ENCODE results near the gene KIF19. TPM values are rescaled to one million over a fixed set of nuclear protein-coding genes. Genes with fewer than 3 reads are reported as not detected.

The KIF19 gene
- total RNA-seq, 3 donors from 2014 or later: 0.73 to 7.4 (median 2.4) TPM

DNA sequence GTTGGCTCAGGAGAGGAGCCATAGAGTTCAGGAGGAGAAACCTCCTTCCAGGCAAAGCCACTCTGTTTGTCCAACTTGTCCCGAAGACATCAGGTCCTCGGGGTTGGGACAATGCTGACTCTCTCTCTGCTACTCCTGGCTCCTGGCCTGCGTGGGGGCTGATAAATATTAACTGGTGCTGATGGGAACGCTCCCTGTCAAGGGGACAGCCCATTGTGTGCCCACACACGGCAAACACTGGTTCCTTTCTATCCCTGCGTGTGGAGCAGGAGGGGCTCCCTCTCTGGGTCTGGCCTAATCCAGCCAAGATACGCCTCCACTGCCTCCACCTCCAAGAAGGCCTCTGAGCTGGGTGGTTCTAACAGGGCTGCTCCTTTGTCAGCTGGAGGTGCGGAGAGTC is 4.4 kb downstream of the KIF19 start:
- intact Hi-C loops (cut with DNase I, micrococcal nuclease): no loop called here
- DNase-seq: no peak
- TF ChIP-seq, protein P1, sequence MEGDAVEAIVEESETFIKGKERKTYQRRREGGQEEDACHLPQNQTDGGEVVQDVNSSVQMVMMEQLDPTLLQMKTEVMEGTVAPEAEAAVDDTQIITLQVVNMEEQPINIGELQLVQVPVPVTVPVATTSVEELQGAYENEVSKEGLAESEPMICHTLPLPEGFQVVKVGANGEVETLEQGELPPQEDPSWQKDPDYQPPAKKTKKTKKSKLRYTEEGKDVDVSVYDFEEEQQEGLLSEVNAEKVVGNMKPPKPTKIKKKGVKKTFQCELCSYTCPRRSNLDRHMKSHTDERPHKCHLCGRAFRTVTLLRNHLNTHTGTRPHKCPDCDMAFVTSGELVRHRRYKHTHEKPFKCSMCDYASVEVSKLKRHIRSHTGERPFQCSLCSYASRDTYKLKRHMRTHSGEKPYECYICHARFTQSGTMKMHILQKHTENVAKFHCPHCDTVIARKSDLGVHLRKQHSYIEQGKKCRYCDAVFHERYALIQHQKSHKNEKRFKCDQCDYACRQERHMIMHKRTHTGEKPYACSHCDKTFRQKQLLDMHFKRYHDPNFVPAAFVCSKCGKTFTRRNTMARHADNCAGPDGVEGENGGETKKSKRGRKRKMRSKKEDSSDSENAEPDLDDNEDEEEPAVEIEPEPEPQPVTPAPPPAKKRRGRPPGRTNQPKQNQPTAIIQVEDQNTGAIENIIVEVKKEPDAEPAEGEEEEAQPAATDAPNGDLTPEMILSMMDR (IDR thresholded peaks at IDR 0.05): no peak
- Histone ChIP-seq H3K4me1 (ENCODE audit: low read depth) (peaks cover 9% of the 10 kb centered on the region), H3K4me3 (no peak overlapping the region), H3K36me3 (ENCODE audit: low read depth) (no peaks in the 10 kb centered on the region), H3K9me3 (no peaks in the 10 kb centered on the region)
- ATAC-seq: no peak

DNA sequence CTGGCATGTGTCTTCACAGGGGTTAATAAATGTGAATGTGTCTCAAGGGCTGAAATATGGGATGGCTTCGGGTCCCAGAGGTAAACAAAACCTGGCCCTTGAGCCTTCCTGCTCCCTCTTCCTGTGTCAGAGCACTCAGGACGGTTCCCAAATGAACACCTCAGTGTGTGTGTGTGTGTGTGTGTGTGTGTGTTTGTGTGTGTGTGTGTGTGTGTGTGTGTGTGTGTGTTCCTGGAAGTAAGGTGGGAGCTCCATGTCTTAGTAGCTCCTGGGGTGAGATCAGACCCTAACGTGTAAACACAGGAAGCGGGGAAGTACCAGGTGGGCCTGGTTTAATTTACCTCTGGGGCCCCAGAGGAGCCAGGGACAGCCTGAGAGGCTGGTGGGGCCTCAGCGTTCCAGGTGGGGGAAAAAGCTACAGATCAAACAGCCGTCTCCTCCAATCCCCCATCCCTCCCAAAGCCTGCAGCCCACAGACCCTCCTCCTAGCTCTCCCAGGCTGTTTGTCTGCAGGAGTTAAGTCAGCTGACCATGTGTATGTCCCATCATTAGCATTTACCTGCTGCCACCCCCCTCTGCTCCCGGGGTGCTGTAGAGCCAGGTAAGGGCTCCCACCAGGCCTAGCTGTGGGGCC is 6.1 kb downstream of the KIF19 start:
- Histone ChIP-seq H3K4me3 (no peak overlapping the region), H3K4me1 (ENCODE audit: low read depth) (no peaks in the 10 kb centered on the region), H3K9me3 (no peaks in the 10 kb centered on the region), H3K36me3 (ENCODE audit: low read depth) (no peaks in the 10 kb centered on the region)
- intact Hi-C loops (cut with DNase I, micrococcal nuclease): no loop called here
- DNase-seq (no peak), ATAC-seq (no peak)
- TF ChIP-seq, protein P1 (IDR thresholded peaks at IDR 0.05): no peak

DNA sequence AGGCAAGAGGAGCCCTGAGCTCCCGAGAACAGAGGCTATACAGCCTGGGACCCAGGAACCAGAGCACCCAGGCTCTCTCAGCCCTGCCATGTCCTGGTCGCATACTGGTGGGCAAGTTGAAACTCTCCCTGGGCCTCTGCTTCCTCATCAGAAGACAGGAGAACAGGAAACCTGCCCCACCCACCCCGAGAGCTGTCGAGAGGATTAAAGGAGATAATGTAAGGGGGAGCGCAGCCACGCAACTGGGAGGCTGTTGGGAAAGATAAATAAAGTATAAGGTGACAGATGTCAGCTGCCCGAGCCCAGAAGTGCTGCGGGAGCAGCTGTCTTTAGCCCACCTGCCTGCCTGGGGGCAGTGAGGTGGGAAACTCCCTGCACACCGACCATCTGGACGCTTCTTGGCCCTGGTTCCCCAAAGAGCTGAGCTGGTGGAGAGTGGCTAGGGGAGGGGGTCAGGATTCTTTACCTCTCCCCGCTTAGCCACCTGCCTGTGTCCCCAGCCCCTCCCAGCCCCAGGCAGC is 6.8 kb downstream of the KIF19 start:
- Histone ChIP-seq H3K4me1 (ENCODE audit: low read depth) (no peaks in the 10 kb centered on the region), H3K36me3 (ENCODE audit: low read depth) (no peaks in the 10 kb centered on the region), H3K4me3 (no peak overlapping the region), H3K9me3 (no peaks in the 10 kb centered on the region)
- intact Hi-C loops (cut with DNase I, micrococcal nuclease): no loop called here
- TF ChIP-seq, protein P1 (IDR thresholded peaks at IDR 0.05): no peak
- ATAC-seq (peak; percentile 55), DNase-seq (peak in 2 of 3 donors; percentile 45 to 49)

DNA sequence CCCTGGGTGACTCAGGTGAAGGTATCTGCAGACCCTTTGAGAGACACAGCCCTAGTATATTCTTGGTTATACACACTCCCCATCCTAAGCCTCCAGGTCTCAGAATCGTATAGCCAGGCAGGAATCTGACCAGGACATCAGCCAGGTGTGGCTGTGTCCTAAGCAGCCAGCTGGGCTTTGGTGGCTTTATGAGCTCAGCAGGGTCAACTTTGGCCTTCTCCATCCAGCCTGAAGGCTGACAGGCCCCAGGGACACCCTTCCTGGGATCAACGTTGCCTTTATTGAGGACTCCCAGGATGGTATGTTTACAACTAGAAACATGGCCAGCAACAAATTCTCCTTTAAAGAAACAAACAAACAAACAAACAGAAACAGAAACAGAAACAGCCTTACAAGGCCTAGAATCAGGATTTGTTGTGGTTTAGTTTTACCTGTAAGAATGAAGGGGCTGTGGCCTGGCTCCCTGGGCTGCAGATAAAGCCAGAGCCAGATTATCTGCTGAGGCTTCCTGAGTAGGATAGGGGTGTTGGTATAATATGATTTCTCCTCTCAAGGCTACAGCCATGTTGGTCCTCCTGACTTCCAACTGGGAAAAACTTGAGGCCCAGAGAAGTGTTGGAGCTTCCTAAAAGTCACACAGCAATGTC is 8.5 kb downstream of the KIF19 start:
- ATAC-seq (no peak), DNase-seq (no peak)
- no peak overlapping the region for H3K4me3 ChIP-seq
- H3K4me1 ChIP-seq (ENCODE audit: low read depth): no peaks in the 10 kb centered on the region
- TF ChIP-seq, protein P1 (IDR thresholded peaks at IDR 0.05): no peak
- no peaks in the 10 kb centered on the region for H3K9me3 ChIP-seq
- intact Hi-C loops (cut with DNase I, micrococcal nuclease): no loop called here
- H3K36me3 ChIP-seq (ENCODE audit: low read depth): no peaks in the 10 kb centered on the region

DNA sequence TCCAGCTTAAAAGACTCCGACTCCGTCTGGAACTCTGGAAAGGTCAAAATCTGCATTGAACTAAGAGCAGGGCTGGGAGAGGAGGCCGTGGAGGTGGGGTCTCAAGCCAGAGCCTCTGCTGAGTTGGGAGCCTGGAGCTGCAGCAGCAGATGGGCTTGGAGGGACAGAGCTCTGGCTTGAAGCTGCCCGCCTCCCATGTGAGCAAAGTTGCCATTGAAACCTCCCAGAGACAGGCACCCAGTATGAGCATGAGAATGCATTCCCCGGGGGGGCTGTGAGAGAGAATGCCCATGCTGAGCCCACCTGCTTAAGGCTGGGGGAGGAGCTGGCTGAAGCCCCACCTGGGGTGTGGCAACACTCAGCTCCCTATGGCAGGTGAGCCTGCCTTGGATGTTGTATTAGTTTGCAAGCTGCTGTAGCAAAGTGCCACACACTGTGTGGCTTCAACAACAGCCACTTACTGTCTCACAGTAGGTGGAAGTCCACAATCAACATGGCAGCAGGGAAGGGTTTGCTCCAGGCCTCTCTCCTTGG is 9.6 kb downstream of the KIF19 start:
- no peak overlapping the region for H3K4me3 ChIP-seq
- H3K4me1 ChIP-seq (ENCODE audit: low read depth): no peaks in the 10 kb centered on the region
- TF ChIP-seq, protein P1 (IDR thresholded peaks at IDR 0.05): no peak
- no peak for DNase-seq
- ATAC-seq: no peak
- no peaks in the 10 kb centered on the region for H3K36me3 ChIP-seq (ENCODE audit: low read depth)
- intact Hi-C loops (cut with DNase I, micrococcal nuclease): no loop called here
- H3K9me3 ChIP-seq: no peaks in the 10 kb centered on the region

All from mucosa of descending colon (tissue), 3 donors.